Measurements from ENCODE around the gene PEX14. TPM values are rescaled to one million over a fixed set of nuclear protein-coding genes. Genes with fewer than 3 reads are reported as not detected.
A peak's percentile ranks its signal among the peaks of the same experiment; 100 is the strongest.

The PEX14 gene
- total and polyA plus RNA-seq, 2 experiments from 2014 or later = 17.6 to 19.6 TPM

- peaks cover 5% of the 10 kb centered on the region; the same call in 1 of the 2 replicates for H3K36me3 ChIP-seq (ENCODE audit: insufficient read depth)
- no peak overlapping the region for H3K4me2 ChIP-seq
- ATAC-seq = no peak
- H3K27me3 ChIP-seq (ENCODE audit: insufficient read depth) = no peaks in the 10 kb centered on the region
- DNase-seq (ENCODE audit: low spot score) = no peak
- H2AFZ ChIP-seq = no peak overlapping the region
- H4K20me1 ChIP-seq (replicated peaks; ENCODE audit: insufficient read depth) = peaks cover 3% of the 10 kb centered on the region; the same call in 1 of the 2 replicates
- no peak overlapping the region for H3K27ac ChIP-seq (ENCODE audit: low read depth)
- H3K79me2 ChIP-seq (replicated peaks; ENCODE audit: insufficient read depth) = no peaks in the 10 kb centered on the region
- no peak overlapping the region for H3K27ac Mint-ChIP-seq
- peaks cover 2% of the 10 kb centered on the region; the same call in 1 of the 2 replicates for H3F3A ChIP-seq (replicated peaks; ENCODE audit: low read depth)
- peaks cover 26% of the 10 kb centered on the region for H3K4me1 ChIP-seq (ENCODE audit: insufficient read depth)
- no peaks in the 10 kb centered on the region for H3K9me2 ChIP-seq (ENCODE audit: insufficient read depth)
- no peak overlapping the region for H3K4me3 ChIP-seq
- TF ChIP-seq CTCF (conservative IDR thresholded peaks at IDR 0.05; ENCODE audit: low read depth in 2 of 2) (peak in 1 of 2 experiments; percentile 50; a peak in 2 of 4 replicates), JUNB (IDR thresholded peaks at IDR 0.05; ENCODE audit: unreplicated experiment) (no peak), ZNF462 (CRISPR knock-in tag; IDR thresholded peaks at IDR 0.05) (no peak), ETS1 (IDR thresholded peaks at IDR 0.05) (no peak), POLR2AphosphoS5 (IDR thresholded peaks at IDR 0.05; ENCODE audit: low read depth) (no peak), REST (IDR thresholded peaks at IDR 0.05; ENCODE audit: unreplicated experiment) (no peak), EZH2 (IDR thresholded peaks at IDR 0.05; ENCODE audit: low read depth, unreplicated experiment) (no peak)
- no peaks in the 10 kb centered on the region for H3K36me3 Mint-ChIP-seq (ENCODE audit: low read depth)
- H3K27me3 Mint-ChIP-seq (ENCODE audit: insufficient read depth, low read depth, poor library complexity) = peaks cover 19% of the 10 kb centered on the region
- H3K4me3 Mint-ChIP-seq = no peak overlapping the region
- H3K9me3 Mint-ChIP-seq = no peaks in the 10 kb centered on the region
- peaks cover 56% of the 10 kb centered on the region for H3K4me1 Mint-ChIP-seq
Observed at GRCh38 chr1:10598389-10598702, 123.6 kb downstream of the PEX14 start.

Data from GM23338 (cell line).